ENCODE results near the gene GRIPAP1. TPM values are rescaled to one million over a fixed set of nuclear protein-coding genes. Genes with fewer than 3 reads are reported as not detected.

GRIPAP1 gene
- total RNA-seq, 2 donors from 2014 or later = 97.8 to 143 TPM

- Mint-ChIP-seq H3K27ac (peak overlapping the region; percentile 94 to 96), H3K4me1 (ENCODE audit: low read depth in 2 of 2) (peaks cover 81 to 83% of the 10 kb centered on the region in 2 donors), H3K9me3 (no peaks in the 10 kb centered on the region), H3K36me3 (peaks cover 11% of the 10 kb centered on the region), H3K27me3 (no peaks in the 10 kb centered on the region), H3K4me3 (peak overlapping the region; percentile 86)
- peak; percentile 97 for DNase-seq (ENCODE audit: low spot score)
- peak; percentile 89 for ATAC-seq
Observed at GRCh38 chrX:48937054-48937907, 64.8 kb downstream of the GRIPAP1 start.

- ATAC-seq = peak; percentile 18 to 60
- Mint-ChIP-seq H3K36me3 (peaks cover 9% of the 10 kb centered on the region), H3K9me3 (no peaks in the 10 kb centered on the region), H3K4me3 (peak overlapping the region; percentile 86), H3K27me3 (no peaks in the 10 kb centered on the region), H3K27ac (peak overlapping the region; percentile 94 to 96), H3K4me1 (ENCODE audit: low read depth in 2 of 2) (peaks cover 74 to 76% of the 10 kb centered on the region in 2 donors)
- peak; percentile 79 for DNase-seq (ENCODE audit: low spot score)
Observed at GRCh38 chrX:48936429-48937053, 65.5 kb downstream of the GRIPAP1 start.

- peak overlapping the region; percentile 90 to 96 for H3K27ac Mint-ChIP-seq
- H3K36me3 Mint-ChIP-seq = peaks cover 11% of the 10 kb centered on the region
- H3K4me3 Mint-ChIP-seq = peak overlapping the region; percentile 84
- peaks cover 65 to 71% of the 10 kb centered on the region in 2 donors for H3K4me1 Mint-ChIP-seq (ENCODE audit: low read depth in 2 of 2)
- ATAC-seq (no peak), DNase-seq (ENCODE audit: low spot score) (no peak)
- H3K9me3 Mint-ChIP-seq = no peaks in the 10 kb centered on the region
- no peaks in the 10 kb centered on the region for H3K27me3 Mint-ChIP-seq
Observed at GRCh38 chrX:48935301-48935670, 66.8 kb downstream of the GRIPAP1 start.

GRCh38 chrX:48934581-48935300, 67.3 kb downstream of the GRIPAP1 start:
- DNase-seq (ENCODE audit: low spot score) (no peak), ATAC-seq (no peak)
- Mint-ChIP-seq H3K27ac (peak overlapping the region; percentile 90 to 96), H3K4me1 (ENCODE audit: low read depth in 2 of 2) (peaks cover 59 to 68% of the 10 kb centered on the region in 2 donors), H3K4me3 (peak overlapping the region; percentile 84), H3K36me3 (peaks cover 15% of the 10 kb centered on the region), H3K27me3 (no peaks in the 10 kb centered on the region), H3K9me3 (no peaks in the 10 kb centered on the region)

GRCh38 chrX:48933757-48934156, 68.3 kb downstream of the GRIPAP1 start:
- Mint-ChIP-seq H3K27me3 (no peaks in the 10 kb centered on the region), H3K36me3 (peaks cover 15% of the 10 kb centered on the region), H3K4me3 (peak overlapping the region; percentile 63), H3K9me3 (no peaks in the 10 kb centered on the region), H3K27ac (peak overlapping the region; percentile 90 to 96), H3K4me1 (ENCODE audit: low read depth in 2 of 2) (peaks cover 50 to 58% of the 10 kb centered on the region in 2 donors)
- no peak for ATAC-seq
- DNase-seq (ENCODE audit: low spot score) = no peak

GRCh38 chrX:48927736-48928382, 74.2 kb downstream of the GRIPAP1 start:
- H3K27ac Mint-ChIP-seq = no peak overlapping the region
- no peaks in the 10 kb centered on the region for H3K27me3 Mint-ChIP-seq
- H3K36me3 Mint-ChIP-seq = peaks cover 12% of the 10 kb centered on the region
- H3K9me3 Mint-ChIP-seq = no peaks in the 10 kb centered on the region
- DNase-seq (ENCODE audit: low spot score) (no peak), ATAC-seq (no peak)
- H3K4me3 Mint-ChIP-seq = no peak overlapping the region
- peaks cover 9 to 31% of the 10 kb centered on the region in 2 donors for H3K4me1 Mint-ChIP-seq (ENCODE audit: low read depth in 2 of 2)

GRCh38 chrX:48927123-48927522, 74.9 kb downstream of the GRIPAP1 start:
- Mint-ChIP-seq H3K4me1 (ENCODE audit: low read depth in 2 of 2) (peaks cover 9 to 31% of the 10 kb centered on the region in 2 donors), H3K27ac (peak overlapping the region in 1 of 2 donors; percentile 76)
- no peak for DNase-seq (ENCODE audit: low spot score)

GRCh38 chrX:48924270-48924669, 77.8 kb downstream of the GRIPAP1 start:
- ATAC-seq (peak; percentile 56 to 70), DNase-seq (ENCODE audit: low spot score) (no peak)
- H3K9me3 Mint-ChIP-seq = no peaks in the 10 kb centered on the region
- H3K4me3 Mint-ChIP-seq = peak overlapping the region; percentile 80
- peaks cover 6% of the 10 kb centered on the region for H3K36me3 Mint-ChIP-seq
- peak overlapping the region; percentile 76 for H3K27ac Mint-ChIP-seq
- no peaks in the 10 kb centered on the region for H3K27me3 Mint-ChIP-seq
- peaks cover 25 to 44% of the 10 kb centered on the region in 2 donors for H3K4me1 Mint-ChIP-seq (ENCODE audit: low read depth in 2 of 2)

More at GRCh38 chrX:48927123-48927522, 74.9 kb downstream of the GRIPAP1 start:
- H3K4me3 Mint-ChIP-seq = no peak overlapping the region
- no peak for ATAC-seq
- H3K9me3 Mint-ChIP-seq = no peaks in the 10 kb centered on the region
- no peaks in the 10 kb centered on the region for H3K27me3 Mint-ChIP-seq
- peaks cover 12% of the 10 kb centered on the region for H3K36me3 Mint-ChIP-seq

GRCh38 chrX:48923771-48924170, 78.3 kb downstream of the GRIPAP1 start:
- no peak for DNase-seq (ENCODE audit: low spot score)
- no peaks in the 10 kb centered on the region for H3K27me3 Mint-ChIP-seq
- ATAC-seq = no peak
- peak overlapping the region; percentile 76 for H3K27ac Mint-ChIP-seq
- no peaks in the 10 kb centered on the region for H3K9me3 Mint-ChIP-seq
- peaks cover 6% of the 10 kb centered on the region for H3K36me3 Mint-ChIP-seq
- H3K4me1 Mint-ChIP-seq (ENCODE audit: low read depth in 2 of 2) = peaks cover 25 to 47% of the 10 kb centered on the region in 2 donors
- peak overlapping the region; percentile 80 for H3K4me3 Mint-ChIP-seq

Other genes starting within 250 kb of the GRIPAP1 start
- gene GLOD5, start 240.5 kb downstream of the GRIPAP1 start, total RNA-seq = not detected
- under 1 TPM in 1 of 2 donors, not detected in 1; 0.73 TPM for gene GATA1, start 215.7 kb downstream of the GRIPAP1 start, total RNA-seq
- gene HDAC6, start 200.2 kb downstream of the GRIPAP1 start, total RNA-seq = 10 to 100 TPM; 66.0 to 71.5 TPM
- not detected for gene ERAS, start 175.8 kb downstream of the GRIPAP1 start, total RNA-seq
- under 1 TPM; 0.42 to 0.55 TPM for gene PCSK1N, start 166.7 kb downstream of the GRIPAP1 start, total RNA-seq
- gene TIMM17B, start 104.5 kb downstream of the GRIPAP1 start, total RNA-seq = 10 to 100 TPM; 64.0 to 64.6 TPM
- 10 to 100 TPM; 75.3 to 80.8 TPM for gene PQBP1, start 104.3 kb downstream of the GRIPAP1 start, total RNA-seq
- 10 to 100 TPM; 25.5 to 26.9 TPM for gene SLC35A2, start 90.6 kb downstream of the GRIPAP1 start, total RNA-seq
- gene PIM2, start 83.2 kb downstream of the GRIPAP1 start, total RNA-seq = 100 to 1,000 TPM; 291 to 478 TPM
- gene OTUD5, start 44.7 kb downstream of the GRIPAP1 start, total RNA-seq = 10 to 100 TPM; 75.8 to 79.9 TPM
- gene KCND1, start 30.4 kb downstream of the GRIPAP1 start, total RNA-seq = 1 to 10 TPM; 3.3 to 6.2 TPM
- 10 to 100 TPM; 38.6 to 45.6 TPM for gene TFE3, start 41.1 kb upstream of the GRIPAP1 start, total RNA-seq
- gene CCDC120, start 56.7 kb upstream of the GRIPAP1 start, total RNA-seq = 1 to 10 TPM; 5.3 to 9.0 TPM
- 10 to 100 TPM; 16.4 to 19.5 TPM for gene PRAF2, start 71.7 kb upstream of the GRIPAP1 start, total RNA-seq
- gene WDR45, start 77.6 kb upstream of the GRIPAP1 start, total RNA-seq = 10 to 100 TPM; 48.1 to 62.3 TPM
- gene GPKOW, start 121.5 kb upstream of the GRIPAP1 start, total RNA-seq = 10 to 100 TPM; 19.1 to 27.7 TPM
- 1 to 10 TPM; 1.2 to 1.3 TPM for gene MAGIX, start 160.5 kb upstream of the GRIPAP1 start, total RNA-seq
- gene PLP2, start 169.6 kb upstream of the GRIPAP1 start, total RNA-seq = 10 to 100 TPM; 50.6 to 54.0 TPM
- 10 to 100 TPM; 13.1 to 16.0 TPM for gene PRICKLE3, start 184.1 kb upstream of the GRIPAP1 start, total RNA-seq
- gene SYP, start 197.9 kb upstream of the GRIPAP1 start, total RNA-seq = 1 to 10 TPM in 1 of 2 donors, under 1 TPM in 1; 0.84 to 1.7 TPM
- under 1 TPM in 1 of 2 donors, not detected in 1; 0.14 TPM for gene CACNA1F, start 231.1 kb upstream of the GRIPAP1 start, total RNA-seq
- gene CCDC22, start 233.2 kb upstream of the GRIPAP1 start, total RNA-seq = 10 to 100 TPM; 25.6 to 25.7 TPM